H1 (cell line): Measurements from ENCODE around the gene UBL4A. TPM values are rescaled to one million over a fixed set of nuclear protein-coding genes. Genes with fewer than 3 reads are reported as not detected.
A peak's percentile ranks its signal among the peaks of the same experiment; 100 is the strongest.

Experiments used
- ATF2 ChIP-seq: IDR thresholded peaks from 2 replicates; pipeline ENCODE4 v1.6.1; 2012; ENCODE audit warnings: low read length, inconsistent platforms
- CEBPB ChIP-seq: IDR thresholded peaks from 2 replicates; pipeline ENCODE4 v1.6.1; 2012; ENCODE audit warnings: low read depth, low read length
- E2F6 ChIP-seq: IDR thresholded peaks from 2 replicates; pipeline ENCODE4 v1.6.1; 2012; ENCODE audit warnings: inconsistent platforms
- EGR1 ChIP-seq: IDR thresholded peaks from 2 replicates; pipeline ENCODE4 v1.6.1; 2011; ENCODE audit warnings: low read depth, low read length, borderline replicate concordance
- EP300 ChIP-seq, 2 experiments: IDR thresholded peaks; 1 replicate in 1 of 2; 2 replicates in 1 of 2; pipeline ENCODE4 v1.6.1; 2011 to 2012; ENCODE audit warnings: low read depth in 2 of 2, low read length in 2 of 2, mild to moderate bottlenecking in 2 of 2, borderline replicate concordance in 1 of 2, inconsistent platforms in 1 of 2, moderate library complexity in 1 of 2
- EZH2 ChIP-seq: fragments of 200-600 bp; sonication (generic); IDR thresholded peaks from 2 replicates; pipeline ENCODE4 v1.7.1; 2012; ENCODE audit warnings: low read depth, mild to moderate bottlenecking, moderate library complexity, low read length, inconsistent platforms; ENCODE audit not compliant: severe bottlenecking
- JUN ChIP-seq: IDR thresholded peaks from 2 replicates; pipeline ENCODE4 v1.6.1; 2011; ENCODE audit warnings: low read depth, mild to moderate bottlenecking, improper control_type of control experiment, low read length
- MAX ChIP-seq: IDR thresholded peaks from 2 replicates; pipeline ENCODE4 v1.6.1; 2012; ENCODE audit warnings: inconsistent platforms
- PHF8 ChIP-seq: fragments of 200-600 bp; sonication (generic); conservative IDR thresholded peaks from 2 replicates; pipeline ENCODE4 v1.7.1; 2012; ENCODE audit warnings: low read depth, mild to moderate bottlenecking, inconsistent platforms, low read length, moderate library complexity
- POU5F1 ChIP-seq: IDR thresholded peaks from 2 replicates; pipeline ENCODE4 v1.6.1; 2011; ENCODE audit warnings: low read depth, mild to moderate bottlenecking, low read length, moderate library complexity
- RAD21 ChIP-seq, 2 experiments: IDR thresholded peaks in 1 of 2; conservative IDR thresholded peaks in 1 of 2; 2 replicates each; pipeline ENCODE4 v1.6.1; 2011; ENCODE audit warnings: low read depth in 2 of 2, low read length in 2 of 2, improper control_type of control experiment in 1 of 2, inconsistent platforms in 1 of 2, mild to moderate bottlenecking in 1 of 2, moderate library complexity in 1 of 2
- RBBP5 ChIP-seq: IDR thresholded peaks from 2 replicates; pipeline ENCODE4 v1.7.1; 2012; ENCODE audit warnings: low read depth, mild to moderate bottlenecking, inconsistent platforms, low read length, moderate library complexity, borderline replicate concordance
- RNF2 ChIP-seq: fragments of 200-900, 300-1000 bp; sonication (generic); IDR thresholded peaks from 2 replicates; pipeline ENCODE4 v1.7.1; 2016; ENCODE audit warnings: borderline replicate concordance, low read depth, mild to moderate bottlenecking, antibody characterized with exemption, low read length; ENCODE audit not compliant: poor library complexity, severe bottlenecking; ENCODE audit errors: missing control alignments
- SAP30 ChIP-seq: fragments of 300-600 bp; sonication (generic); IDR thresholded peaks from 2 replicates; pipeline ENCODE4 v1.7.1; 2012; ENCODE audit warnings: low read length, moderate library complexity, mild to moderate bottlenecking, inconsistent platforms; ENCODE audit not compliant: insufficient read depth, insufficient replicate concordance
- SRF ChIP-seq: IDR thresholded peaks from 2 replicates; pipeline ENCODE4 v1.6.1; 2011; ENCODE audit warnings: mild to moderate bottlenecking, low read depth, low read length, moderate library complexity
- SUZ12 ChIP-seq: fragments of 200-600 bp; sonication (generic); IDR thresholded peaks from 2 replicates; pipeline ENCODE4 v1.6.1; 2012; ENCODE audit warnings: mild to moderate bottlenecking, inconsistent platforms, low read length, moderate library complexity, mixed read lengths
- ZNF274 ChIP-seq: IDR thresholded peaks from 2 replicates; pipeline ENCODE4 v1.7.0; 2012; ENCODE audit warnings: low read length, borderline replicate concordance; ENCODE audit errors: extremely low read depth
- polyA plus RNA-seq, 7 experiments: library from polyadenylated mRNA; depleted of rRNA in 3 of 7; stranded (reverse) in 5 of 7; unstranded in 2 of 7; fragments of >200 nt in 5 of 7; fragments of 200-250 nt in 2 of 7; gene quantifications; 1 replicate in 5 of 7; 2 replicates in 1 of 7; 4 replicates in 1 of 7; pipeline versions ENCODE4 v1.2.1 to v1.2.3, GENCODE V29; 2011 to 2013; ENCODE audit warnings: missing spikeins in 2 of 7, mixed read lengths in 2 of 7
- total RNA-seq: library from RNA; stranded (reverse); fragmentation: NEBNext Ultra II Directional; extraction: Animal tissue kit (Norgen Biotek cat#: 25700); gene quantifications from 2 replicates; pipeline ENCODE4 v1.2.1, GENCODE V29; 2021
- TF ChIP-seq, protein P1 (sequence below): IDR thresholded peaks from 2 replicates; pipeline ENCODE4 v1.6.1; 2011; ENCODE audit warnings: low read depth, mild to moderate bottlenecking, low read length; ENCODE audit not compliant: insufficient read depth

The UBL4A gene
- total and polyA plus RNA-seq, 2 of the 8 experiments (the other 6 are each of a cell fraction or from before 2014, with no cell fraction given) = 23.1 to 31.7 TPM

DNA sequence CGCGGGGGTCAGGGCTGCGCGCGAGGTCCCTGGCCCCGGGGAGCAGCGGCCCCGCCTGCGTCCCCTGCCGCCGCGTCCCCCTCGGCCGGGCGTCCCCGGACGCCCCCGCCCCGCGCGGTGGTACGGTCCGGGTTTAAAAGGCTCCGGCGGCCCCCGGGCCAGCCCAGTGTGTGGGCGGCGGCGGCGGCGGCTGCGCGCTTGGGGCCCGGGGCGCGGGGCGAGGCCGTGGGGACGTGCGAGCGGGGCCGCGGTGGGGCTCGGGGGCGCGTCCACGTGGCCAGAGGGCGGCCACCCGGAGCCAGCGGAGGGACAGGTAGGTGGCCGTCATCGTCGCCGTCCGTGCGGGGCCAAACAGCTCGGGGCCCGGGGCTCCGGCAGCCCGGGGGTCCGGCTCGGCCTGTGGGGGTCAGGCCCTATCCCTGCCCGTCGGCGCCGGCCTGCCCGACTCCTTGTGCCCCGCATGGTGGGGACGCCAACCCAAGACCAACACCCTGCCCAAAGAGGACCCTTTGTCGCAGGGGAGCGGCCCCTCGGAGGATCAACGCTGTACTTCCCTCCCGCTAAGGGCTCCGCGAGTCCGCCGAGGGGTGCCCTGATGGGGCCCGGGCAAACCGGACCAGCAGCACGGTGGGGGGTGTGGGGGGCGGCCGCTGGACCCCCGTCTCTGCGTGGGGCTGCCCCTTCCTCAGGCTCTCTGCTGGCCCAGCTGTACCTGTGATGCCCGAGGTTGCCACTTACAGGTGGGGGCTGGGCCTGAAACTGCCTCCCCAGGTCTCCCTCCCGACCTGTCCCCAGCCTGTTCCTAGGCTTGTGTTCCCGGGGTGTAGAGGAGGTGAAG, 28.1 kb downstream of the UBL4A start, which contains the start of gene PLXNA3 (continued):
- TF ChIP-seq RAD21 (IDR thresholded peaks at IDR 0.05 in 1 of 2, conservative IDR thresholded peaks at IDR 0.05 in 1 of 2; ENCODE audit: low read depth in 2 of 2, low read length in 2 of 2) (no peak), ZNF274 (no peak), MAX (0 out of 2 replicates have a peak, but pooled peaks have one; percentile 23), SUZ12 (no peak), SRF (no peak), EZH2 (no peak), ATF2 (no peak), JUN (no peak), RNF2 (no peak), SAP30 (no peak), PHF8 (peak; percentile 66), EGR1 (no peak; the same call in 1 of the 2 replicates), E2F6 (no peak), RBBP5 (no peak), POU5F1 (no peak), EP300 (IDR thresholded peaks at IDR 0.05; ENCODE audit: borderline replicate concordance in 1 of 2, low read depth in 2 of 2, low read length in 2 of 2) (peak in 1 of 2 experiments; percentile 69; a peak in 1 of 3 replicates), CEBPB (no peak)
- TF ChIP-seq, protein P1, sequence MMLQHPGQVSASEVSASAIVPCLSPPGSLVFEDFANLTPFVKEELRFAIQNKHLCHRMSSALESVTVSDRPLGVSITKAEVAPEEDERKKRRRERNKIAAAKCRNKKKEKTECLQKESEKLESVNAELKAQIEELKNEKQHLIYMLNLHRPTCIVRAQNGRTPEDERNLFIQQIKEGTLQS = no peak
